Measurements from ENCODE around the gene SLC25A22.

DNA sequence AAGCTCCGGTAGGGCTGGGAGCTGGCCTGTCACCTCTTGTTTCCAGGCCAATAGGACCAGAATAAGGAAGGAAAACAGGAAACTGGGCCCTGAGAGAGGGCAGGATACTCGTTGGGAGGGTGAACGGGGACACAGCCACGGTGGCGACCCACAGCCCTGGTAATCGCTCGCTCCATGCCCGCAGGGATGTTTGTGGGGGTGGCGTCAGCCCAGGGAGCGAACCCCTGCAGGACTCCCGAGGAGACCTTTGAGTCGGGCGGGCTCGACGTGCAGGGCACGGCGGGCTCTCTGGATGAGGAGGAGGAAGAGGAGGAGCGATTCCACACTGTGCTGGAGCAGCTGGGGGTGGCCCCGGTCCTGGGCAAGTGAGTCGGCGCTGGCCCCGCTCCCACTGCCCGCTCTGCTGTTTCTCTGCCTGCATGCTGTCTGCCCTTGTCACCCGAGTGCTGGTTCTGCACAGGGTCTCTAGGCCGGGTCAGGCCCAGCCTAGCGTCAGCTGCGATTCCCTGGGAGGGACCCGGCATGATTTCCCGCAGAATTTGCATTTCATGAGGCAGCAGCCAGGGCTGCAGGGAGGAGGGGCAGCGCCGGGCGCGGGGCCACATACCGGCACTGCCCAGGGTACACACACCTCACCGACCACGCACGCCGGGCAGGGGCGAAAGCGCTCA, 31.2 kb upstream of the SLC25A22 start:
- no peak for TF ChIP-seq POLR2AphosphoS5 (IDR thresholded peaks at IDR 0.05)
- TF ChIP-seq, protein P1, sequence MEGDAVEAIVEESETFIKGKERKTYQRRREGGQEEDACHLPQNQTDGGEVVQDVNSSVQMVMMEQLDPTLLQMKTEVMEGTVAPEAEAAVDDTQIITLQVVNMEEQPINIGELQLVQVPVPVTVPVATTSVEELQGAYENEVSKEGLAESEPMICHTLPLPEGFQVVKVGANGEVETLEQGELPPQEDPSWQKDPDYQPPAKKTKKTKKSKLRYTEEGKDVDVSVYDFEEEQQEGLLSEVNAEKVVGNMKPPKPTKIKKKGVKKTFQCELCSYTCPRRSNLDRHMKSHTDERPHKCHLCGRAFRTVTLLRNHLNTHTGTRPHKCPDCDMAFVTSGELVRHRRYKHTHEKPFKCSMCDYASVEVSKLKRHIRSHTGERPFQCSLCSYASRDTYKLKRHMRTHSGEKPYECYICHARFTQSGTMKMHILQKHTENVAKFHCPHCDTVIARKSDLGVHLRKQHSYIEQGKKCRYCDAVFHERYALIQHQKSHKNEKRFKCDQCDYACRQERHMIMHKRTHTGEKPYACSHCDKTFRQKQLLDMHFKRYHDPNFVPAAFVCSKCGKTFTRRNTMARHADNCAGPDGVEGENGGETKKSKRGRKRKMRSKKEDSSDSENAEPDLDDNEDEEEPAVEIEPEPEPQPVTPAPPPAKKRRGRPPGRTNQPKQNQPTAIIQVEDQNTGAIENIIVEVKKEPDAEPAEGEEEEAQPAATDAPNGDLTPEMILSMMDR (IDR thresholded peaks at IDR 0.05), result no peak
- TF ChIP-seq POLR2A (IDR thresholded peaks at IDR 0.05), result no peak

Measured in prostate gland (tissue), 2 donors.